ENCODE results near the gene ACTR5.

- TF ChIP-seq CTCF (IDR thresholded peaks at IDR 0.05; ENCODE audit: extremely low read depth in 1 of 2, insufficient read depth in 1 of 2, low read depth in 1 of 2, low read length in 2 of 2) (no peak), POLR2A (IDR thresholded peaks at IDR 0.05; ENCODE audit: low read depth, low read length) (no peak), POLR2AphosphoS5 (IDR thresholded peaks at IDR 0.05; ENCODE audit: insufficient read depth, low read depth, low read length) (no peak), EZH2 (IDR thresholded peaks at IDR 0.05; ENCODE audit: borderline replicate concordance, low read depth, low read length, severe bottlenecking) (peak; percentile 67), MAX (IDR thresholded peaks at IDR 0.05; ENCODE audit: insufficient read depth, insufficient read length) (no peak), JUN (IDR thresholded peaks at IDR 0.05; ENCODE audit: borderline replicate concordance, insufficient read depth, insufficient read length, low read depth) (no peak), MYC (IDR thresholded peaks at IDR 0.05; ENCODE audit: low read depth, low read length) (no peak)
Measured at GRCh38 chr20:38728191-38728781, 20.0 kb upstream of the ACTR5 start.
